Right ventricle myocardium superior (tissue), 1 donor: ENCODE measurements around the gene ZCCHC10. TPM values are rescaled to one million over a fixed set of nuclear protein-coding genes. Genes with fewer than 3 reads are reported as not detected.
A peak's percentile ranks its signal among the peaks of the same experiment; 100 is the strongest.
"Not testable (repeated sequence)": the region's sequence is repeated elsewhere in the genome, so short reads cannot be mapped to it uniquely, and the experiment has no call there.

Experiments
- ATAC-seq: fragments of 200-7000 bp; cut with Tn5 transposase; one replicate; pipeline ENCODE4 v1.9.1; 2020; ENCODE audit warnings: mild to moderate bottlenecking; ENCODE audit not compliant: poor library complexity
- DNase-seq: peaks from one replicate; pipeline ENCODE4 v3.0.0-alpha.2; 2020
- intact Hi-C: fragments of 100-400 bp; cut with DNase I; formaldehyde crosslinking; loops from one replicate; pipeline ENCODE4 v1.11.2; 2022
- total RNA-seq: library from RNA; stranded (reverse); fragmentation: NEBNext Ultra II Directional; extraction: Animal tissue kit (Norgen Biotek cat#: 25700); gene quantifications from one replicate; pipeline ENCODE4 v1.2.1, GENCODE V29; 2021
- donor health status: DM: no; HTN: yes; CAD: no; lungs with severe emphysema.

Gene ZCCHC10
- total RNA-seq, 1 donor from 2014 or later: 14.7 TPM

- ATAC-seq: no peak
- intact Hi-C loops: no loop called here
- no peak for DNase-seq
These were observed 22.8 kb upstream of the ZCCHC10 start for GRCh38 chr5:133048993-133049725.

GRCh38 chr5:133047404-133047803 is 21.1 kb upstream of the ZCCHC10 start:
- intact Hi-C loops: no loop called here
- DNase-seq: no peak
- no peak for ATAC-seq

DNA sequence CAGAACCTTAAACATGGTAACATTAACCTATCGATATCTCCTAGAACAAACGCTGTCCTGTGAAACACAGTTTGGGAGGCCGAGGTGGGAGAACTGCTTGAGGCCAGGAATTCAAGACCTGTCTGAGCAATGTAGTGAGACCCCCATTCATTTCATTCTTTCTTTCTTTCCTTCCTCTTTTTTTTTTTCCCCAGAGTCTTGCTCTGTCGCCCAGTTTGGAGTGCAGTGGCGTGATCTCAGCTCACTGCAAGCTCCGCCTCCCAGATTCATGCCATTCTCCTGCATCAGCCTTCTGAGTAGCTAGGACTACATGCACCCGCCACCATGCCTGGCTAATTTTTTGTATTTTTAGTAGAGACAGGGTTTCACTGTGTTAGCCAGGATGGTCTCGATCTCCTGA is 20.2 kb upstream of the ZCCHC10 start:
- DNase-seq, intact Hi-C loops, ATAC-seq: not testable (repeated sequence)

- intact Hi-C loops: no loop called here
- DNase-seq (no peak), ATAC-seq (no peak)
These were observed 15.6 kb upstream of the ZCCHC10 start for GRCh38 chr5:133041910-133042309.

- ATAC-seq: no peak
- intact Hi-C loops: no loop called here
- no peak for DNase-seq
These were observed 14.9 kb upstream of the ZCCHC10 start for GRCh38 chr5:133041157-133041784.

DNA sequence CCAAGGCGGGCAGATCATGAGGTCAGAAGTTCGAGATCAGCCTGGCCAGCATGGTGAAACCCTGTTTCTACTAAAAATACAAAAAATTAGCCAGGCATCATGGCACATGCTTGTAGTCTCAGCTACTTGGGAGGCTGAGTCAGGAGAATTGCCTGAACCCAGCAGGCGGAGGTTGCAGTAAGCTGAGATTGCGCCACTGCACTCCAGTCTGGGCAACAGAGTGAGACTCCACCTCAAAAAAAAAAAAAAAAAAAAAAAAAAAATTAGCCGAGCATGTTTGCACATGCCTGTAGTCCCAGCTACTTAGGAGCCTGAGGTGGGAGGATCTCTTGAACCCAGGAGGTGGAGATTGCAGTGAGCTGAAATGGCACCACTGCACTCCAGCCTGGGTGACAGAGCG is 10.3 kb upstream of the ZCCHC10 start:
- DNase-seq, ATAC-seq: not testable (repeated sequence)

DNA sequence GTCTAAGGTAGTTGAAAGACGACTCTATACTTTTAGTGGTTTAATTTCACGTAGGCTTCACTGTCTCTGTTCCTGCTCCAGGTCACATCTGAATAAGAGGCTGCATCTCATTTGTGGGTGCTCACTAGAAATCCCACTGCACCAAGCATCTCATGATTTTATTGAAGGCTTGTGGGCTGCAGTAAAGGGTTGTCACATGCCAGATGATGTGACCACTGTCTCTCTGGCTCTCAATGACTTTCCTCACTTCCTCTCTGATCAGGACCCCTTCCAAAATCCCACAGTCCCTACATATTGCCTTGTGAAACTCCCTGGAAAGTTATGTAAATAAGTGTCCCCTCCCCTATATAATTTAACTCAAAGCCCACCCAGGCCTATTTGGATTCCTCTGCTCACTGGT is 8.9 kb upstream of the ZCCHC10 start:
- intact Hi-C loops: no loop called here
- ATAC-seq (no peak), DNase-seq (no peak)

More for the DNA sequence above, 10.3 kb upstream of the ZCCHC10 start:
- intact Hi-C loops: not testable (repeated sequence)

DNA sequence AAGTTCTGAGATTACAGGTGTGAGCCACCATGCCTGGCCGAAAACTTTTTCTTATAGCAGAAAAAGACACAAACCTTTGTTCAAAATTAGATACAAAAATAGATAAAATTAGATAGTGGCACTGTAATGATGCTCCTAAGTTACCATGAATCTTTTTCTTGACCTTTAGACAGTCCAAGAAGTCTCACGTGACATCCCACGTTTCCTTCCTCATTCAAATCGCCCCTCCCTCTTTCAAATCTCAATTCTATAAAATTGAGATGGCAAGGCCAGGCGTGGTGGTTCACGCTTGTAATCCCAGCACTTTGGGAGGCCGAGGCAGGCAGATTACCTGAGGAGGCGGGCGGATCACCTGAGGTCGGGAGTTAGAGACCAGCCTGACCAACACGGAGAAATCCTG is 7.7 kb upstream of the ZCCHC10 start:
- no peak for ATAC-seq
- no peak for DNase-seq
- intact Hi-C loops: no loop called here

- DNase-seq: no peak
- intact Hi-C loops: no loop called here
- no peak for ATAC-seq
These were observed 6.7 kb upstream of the ZCCHC10 start for GRCh38 chr5:133032852-133033742.

GRCh38 chr5:133030343-133031005 is 4.1 kb upstream of the ZCCHC10 start:
- ATAC-seq (no peak), DNase-seq (no peak)
- intact Hi-C loops: no loop called here

DNA sequence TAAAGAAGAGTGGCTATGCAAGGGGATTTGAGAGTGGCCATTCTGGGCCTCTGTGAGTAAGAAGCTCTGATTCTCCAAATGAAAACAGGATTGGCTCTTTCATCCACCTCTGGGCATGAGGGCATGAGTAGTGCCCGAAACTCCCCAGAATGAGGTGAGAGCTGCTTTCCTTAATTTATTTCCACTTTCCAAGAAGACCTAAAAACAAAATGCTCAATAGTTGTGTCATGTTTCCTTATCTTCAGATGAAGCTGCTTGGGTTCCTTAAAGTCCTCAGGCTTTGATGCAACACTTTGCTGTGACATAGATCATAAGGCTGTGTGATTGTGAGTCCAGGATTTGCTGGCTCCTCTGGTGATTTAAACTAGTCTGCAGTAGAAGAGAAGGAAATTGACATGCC is 3.1 kb upstream of the ZCCHC10 start:
- intact Hi-C loops: no loop called here
- ATAC-seq (no peak), DNase-seq (no peak)

DNA sequence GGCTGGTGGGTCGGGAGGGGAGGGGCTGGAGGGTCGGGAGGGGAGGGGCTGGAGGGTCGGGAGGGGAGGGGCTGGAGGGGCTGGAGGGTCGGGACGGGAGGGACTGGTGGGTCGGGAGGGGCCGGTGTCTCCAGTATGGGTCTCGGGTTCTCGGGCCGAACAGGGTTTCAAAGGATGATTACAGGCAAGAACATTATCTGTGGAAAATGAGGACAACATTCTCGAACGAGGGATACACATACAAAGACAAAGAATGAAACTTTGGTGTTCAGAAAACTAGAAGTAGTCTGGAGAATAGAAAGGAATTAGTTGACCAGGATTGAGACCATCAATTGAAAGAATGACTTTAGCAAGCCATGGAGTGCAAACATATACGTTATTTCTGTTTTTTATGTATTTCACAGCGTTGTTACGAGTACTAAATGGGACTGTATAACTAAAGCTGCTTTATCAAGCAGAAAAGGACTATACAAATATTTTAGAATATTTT is 360 bp upstream of the ZCCHC10 start:
- ATAC-seq: no peak

GRCh38 chr5:133019471-133019870 is 6.9 kb downstream of the ZCCHC10 start:
- ATAC-seq, intact Hi-C loops, DNase-seq: not testable (repeated sequence)

More for the DNA sequence above, 360 bp upstream of the ZCCHC10 start:
- intact Hi-C loops: no loop called here
- no peak for DNase-seq

GRCh38 chr5:133017964-133018363 is 8.4 kb downstream of the ZCCHC10 start:
- ATAC-seq (no peak), DNase-seq (no peak)
- intact Hi-C loops: no loop called here

DNA sequence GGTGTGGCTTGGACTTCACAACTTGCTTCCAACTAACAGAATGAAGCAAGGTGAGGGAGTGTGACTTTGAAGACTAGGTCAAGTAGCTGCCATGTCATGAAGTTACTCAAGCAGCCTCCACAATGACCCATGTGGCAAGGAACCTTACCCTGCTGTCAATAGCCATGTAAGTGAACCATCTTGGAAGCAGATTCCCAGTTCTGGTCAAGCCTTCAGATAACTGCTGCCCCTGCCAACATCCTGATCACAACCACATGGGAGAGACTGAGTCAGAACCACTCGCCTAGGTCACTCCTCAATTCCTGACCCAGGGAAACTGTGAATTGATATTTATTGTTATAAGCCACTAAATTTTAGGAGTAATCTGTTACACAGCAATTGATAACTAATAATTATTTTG is 10.9 kb downstream of the ZCCHC10 start:
- DNase-seq (no peak), ATAC-seq (no peak)
- intact Hi-C loops: no loop called here

GRCh38 chr5:133008455-133008854 is 17.9 kb downstream of the ZCCHC10 start:
- intact Hi-C loops, DNase-seq, ATAC-seq: not testable (repeated sequence)

- intact Hi-C loops: no loop called here
- DNase-seq (no peak), ATAC-seq (no peak)
These were observed 19.7 kb downstream of the ZCCHC10 start for GRCh38 chr5:133006653-133007052.

- no peak for ATAC-seq
- no peak for DNase-seq
- intact Hi-C loops: no loop called here
These were observed 27.1 kb downstream of the ZCCHC10 start for GRCh38 chr5:132999246-132999645.

- DNase-seq: no peak
These were observed 27.8 kb downstream of the ZCCHC10 start for GRCh38 chr5:132998556-132998955.

More at GRCh38 chr5:132998556-132998955, 27.8 kb downstream of the ZCCHC10 start:
- intact Hi-C loops: no loop called here
- peak; percentile 25 for ATAC-seq
